GM19099 (cell line): ENCODE results near the gene NR5A1.

Source experiments
- POLR2A ChIP-seq: IDR thresholded peaks from 3 replicates; pipeline ENCODE4 v1.6.1; 2011; ENCODE audit warnings: low read depth; ENCODE audit not compliant: insufficient read length; ENCODE audit errors: extremely low read depth

NR5A1 gene

DNA sequence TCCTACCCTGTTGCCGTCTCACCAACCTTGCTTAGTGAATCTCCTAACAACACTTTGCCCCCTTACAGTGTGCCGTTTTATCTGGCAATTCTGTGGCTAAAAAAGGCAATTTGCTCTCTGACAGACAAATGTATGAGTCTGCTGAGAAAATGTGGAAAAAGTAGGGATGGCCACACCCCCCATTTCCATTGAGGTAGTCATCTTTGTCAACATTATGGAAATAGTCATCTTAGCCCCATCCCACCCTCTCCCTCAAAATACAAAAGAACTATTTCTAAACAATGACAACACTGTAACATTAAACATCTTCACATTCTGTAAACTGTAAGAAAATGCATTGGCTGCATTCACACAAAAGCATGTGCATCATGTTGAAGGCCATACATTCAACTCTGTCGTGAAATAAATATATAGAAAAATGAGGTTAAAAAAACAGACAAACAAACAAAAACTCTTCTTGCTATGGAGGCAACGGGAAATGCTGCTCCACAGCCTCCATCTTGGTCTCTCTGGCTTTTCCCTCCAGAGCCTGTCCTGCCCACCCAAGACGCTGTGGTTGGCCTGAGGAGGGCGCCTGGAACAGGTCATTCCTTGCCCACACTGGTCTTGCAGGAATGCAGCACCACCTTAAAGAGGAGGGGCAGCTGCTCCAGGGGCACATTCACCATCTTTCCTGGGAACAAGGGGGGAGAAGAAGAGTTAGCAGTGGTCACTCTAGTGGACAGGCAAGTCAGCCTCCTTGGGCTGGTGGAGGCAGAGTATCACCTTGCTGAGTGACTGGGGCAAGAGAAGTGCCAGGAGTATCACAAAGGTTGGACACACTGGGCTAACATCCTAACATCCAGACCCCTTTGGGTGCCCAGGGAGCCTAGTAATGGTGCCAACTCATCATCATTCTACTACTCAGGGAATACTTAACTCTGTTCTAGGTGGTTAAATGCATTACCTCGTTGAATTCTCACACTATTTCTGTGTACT lies 15.2 kb upstream of the NR5A1 start:
- TF ChIP-seq POLR2A, result no peak

DNA sequence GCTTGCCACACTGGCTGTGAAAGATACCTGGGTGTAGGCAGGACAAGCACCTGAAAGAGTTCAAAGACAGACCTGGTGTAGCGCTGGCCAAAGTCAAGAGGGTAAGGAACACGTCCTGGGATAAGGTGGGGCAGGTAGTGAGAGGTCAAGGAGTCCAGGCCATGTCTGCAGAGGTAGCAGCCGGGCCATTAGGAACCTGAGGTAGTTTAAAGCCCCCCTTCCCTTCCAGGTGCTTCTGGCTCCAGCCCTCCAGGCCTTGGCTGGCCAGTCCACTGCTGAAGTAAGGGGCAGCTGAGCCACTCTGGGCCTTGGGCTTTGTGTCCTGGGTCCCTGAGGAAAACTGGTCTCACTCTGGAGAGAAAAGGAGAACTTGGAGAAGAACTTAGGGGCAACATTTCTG lies 13.9 kb upstream of the NR5A1 start:
- no peak for TF ChIP-seq POLR2A

DNA sequence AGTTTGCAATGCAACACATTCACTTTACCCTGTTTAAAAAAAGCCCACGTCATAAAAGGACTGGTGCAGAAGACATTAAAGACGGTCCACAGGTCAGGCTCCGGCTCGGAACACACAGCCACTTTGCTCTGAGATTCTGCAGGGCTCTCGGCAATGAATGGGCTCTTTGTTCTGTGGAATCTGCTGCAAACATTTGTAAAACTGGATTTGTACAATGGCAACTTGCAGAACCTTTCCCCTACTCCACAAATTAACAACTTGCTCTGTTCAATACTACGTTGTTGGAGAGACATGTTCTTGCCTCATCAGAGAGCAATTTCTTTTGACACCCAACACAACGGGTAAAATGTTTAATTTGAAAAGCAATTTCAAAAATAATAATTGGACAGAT lies 13.0 kb upstream of the NR5A1 start:
- no peak for TF ChIP-seq POLR2A

DNA sequence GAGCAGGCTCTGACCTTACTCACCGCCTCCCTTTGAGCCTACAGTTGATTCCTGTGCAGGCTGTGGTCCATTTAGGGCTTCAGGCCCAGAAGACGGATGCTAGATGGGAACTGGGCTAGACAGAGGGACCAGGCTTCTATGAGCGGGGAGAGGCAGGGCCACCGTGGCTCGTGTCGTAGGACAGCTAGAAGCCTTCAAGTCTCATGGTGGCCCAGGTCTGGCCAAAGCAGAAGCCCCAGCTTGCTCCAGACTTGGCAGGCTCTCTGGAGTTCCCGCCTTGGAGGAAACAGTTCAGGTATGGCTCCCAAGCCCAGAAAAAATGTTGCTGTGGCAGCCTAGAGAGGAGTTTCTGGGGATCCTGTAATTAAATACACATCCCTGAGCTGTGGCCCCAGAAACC lies 10.9 kb upstream of the NR5A1 start:
- no peak for TF ChIP-seq POLR2A

DNA sequence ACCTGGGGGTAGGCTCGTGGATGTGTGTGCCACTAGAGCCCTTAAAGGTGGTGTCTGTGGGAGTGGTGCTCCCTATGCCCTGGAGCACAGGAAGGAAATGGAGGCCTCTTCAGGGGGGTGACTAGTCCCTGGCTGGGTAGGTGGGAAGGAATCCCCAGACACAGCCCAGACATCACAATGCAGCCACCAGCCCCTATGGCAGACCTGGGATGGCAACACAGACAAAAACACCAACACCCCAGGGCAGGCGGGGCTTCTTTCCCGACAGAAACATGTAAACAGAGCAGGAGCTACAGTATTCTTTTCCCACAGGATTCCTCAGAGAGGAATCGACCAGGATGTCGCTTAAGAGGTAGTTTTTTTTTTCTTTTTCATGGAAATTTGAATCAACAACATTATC lies 10.4 kb upstream of the NR5A1 start:
- TF ChIP-seq POLR2A, result no peak

DNA sequence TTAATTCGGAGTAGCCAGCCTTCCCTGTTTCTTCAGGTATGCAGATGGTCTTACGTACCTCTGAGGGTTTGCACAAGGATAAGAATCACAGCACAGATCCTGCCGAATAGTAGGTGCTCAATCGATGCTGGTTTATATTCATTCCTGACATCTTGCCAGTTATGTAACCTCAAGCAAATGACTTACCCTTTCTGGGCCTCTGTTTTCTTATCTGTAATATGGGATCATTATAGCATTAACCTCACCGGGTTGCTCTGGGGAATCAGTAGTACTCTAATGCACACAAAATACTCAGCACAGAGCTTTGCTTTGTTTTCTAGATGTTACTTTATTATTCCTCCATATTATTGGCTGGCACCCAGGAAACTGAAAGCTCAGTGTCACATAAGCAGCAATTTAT lies 7.7 kb upstream of the NR5A1 start:
- TF ChIP-seq POLR2A, result no peak

DNA sequence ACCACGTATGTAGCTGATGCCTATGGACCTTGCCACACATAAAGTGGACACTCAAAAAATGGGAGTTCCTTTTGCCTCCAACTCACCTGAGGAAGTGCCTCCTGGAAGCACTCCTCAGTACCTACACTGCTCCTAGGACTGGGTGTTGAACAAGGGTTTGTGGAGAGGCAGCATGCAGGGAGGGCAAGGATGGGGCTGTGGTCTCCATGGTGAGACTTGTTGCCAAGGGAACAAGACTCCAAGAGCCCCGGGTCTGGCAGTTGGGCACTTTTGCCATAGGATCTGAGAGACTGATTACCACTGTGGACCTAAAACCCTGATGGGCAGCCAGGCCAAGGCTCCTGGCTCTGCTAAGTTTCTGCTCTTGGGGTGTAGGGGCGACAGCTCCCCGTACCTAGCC lies 6.9 kb upstream of the NR5A1 start:
- no peak for TF ChIP-seq POLR2A

DNA sequence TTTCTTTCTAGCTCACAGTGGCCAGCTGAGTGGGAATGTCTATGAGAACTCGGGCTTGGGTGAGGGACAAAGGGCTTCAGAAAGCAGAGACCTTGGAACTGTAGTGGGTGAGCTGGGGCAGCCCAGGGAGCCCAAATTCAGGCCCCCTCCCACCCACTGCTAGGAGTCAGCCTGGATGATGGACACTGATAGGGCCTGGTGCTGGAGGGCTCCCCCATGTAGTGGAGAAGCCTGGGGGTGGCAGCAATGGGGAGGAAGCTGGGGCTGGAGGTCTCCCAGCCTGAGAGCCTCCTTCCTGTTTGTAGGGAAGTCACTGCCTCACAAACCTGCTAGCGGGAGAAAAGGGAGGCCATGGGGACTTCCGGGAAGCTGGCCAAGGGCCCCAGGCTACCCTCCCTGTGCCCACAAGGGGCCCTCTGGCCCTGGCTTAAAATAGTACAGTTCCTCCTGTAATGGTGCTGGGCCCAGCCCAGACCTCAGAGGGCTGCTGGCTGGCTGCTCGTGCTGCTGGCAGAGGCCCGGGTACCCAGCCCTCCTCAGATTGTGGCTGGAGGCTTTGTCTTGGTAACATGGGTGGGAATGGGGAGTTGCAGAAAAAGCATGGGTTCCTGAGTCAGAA lies 6.3 kb upstream of the NR5A1 start:
- no peak for TF ChIP-seq POLR2A

DNA sequence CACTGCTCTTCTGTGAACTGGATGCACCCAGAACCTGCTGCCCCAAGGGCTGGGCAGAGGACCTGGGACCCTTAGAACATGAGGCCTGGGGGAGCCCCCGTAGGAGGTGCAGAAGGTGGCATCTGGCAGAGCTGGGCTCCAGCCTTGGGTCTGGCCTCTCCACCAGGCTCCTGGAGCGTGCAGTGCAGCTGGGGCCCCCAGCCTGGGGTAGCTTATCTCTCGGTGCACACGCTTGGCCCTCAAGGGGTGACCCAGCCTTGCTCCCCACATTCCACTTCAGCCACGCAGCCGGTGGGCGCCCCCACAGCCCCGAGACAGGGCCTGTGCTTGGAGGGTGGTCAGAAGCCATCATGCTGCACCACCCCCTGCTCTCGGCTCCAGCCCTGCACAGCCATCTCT lies 5.6 kb upstream of the NR5A1 start:
- no peak for TF ChIP-seq POLR2A

DNA sequence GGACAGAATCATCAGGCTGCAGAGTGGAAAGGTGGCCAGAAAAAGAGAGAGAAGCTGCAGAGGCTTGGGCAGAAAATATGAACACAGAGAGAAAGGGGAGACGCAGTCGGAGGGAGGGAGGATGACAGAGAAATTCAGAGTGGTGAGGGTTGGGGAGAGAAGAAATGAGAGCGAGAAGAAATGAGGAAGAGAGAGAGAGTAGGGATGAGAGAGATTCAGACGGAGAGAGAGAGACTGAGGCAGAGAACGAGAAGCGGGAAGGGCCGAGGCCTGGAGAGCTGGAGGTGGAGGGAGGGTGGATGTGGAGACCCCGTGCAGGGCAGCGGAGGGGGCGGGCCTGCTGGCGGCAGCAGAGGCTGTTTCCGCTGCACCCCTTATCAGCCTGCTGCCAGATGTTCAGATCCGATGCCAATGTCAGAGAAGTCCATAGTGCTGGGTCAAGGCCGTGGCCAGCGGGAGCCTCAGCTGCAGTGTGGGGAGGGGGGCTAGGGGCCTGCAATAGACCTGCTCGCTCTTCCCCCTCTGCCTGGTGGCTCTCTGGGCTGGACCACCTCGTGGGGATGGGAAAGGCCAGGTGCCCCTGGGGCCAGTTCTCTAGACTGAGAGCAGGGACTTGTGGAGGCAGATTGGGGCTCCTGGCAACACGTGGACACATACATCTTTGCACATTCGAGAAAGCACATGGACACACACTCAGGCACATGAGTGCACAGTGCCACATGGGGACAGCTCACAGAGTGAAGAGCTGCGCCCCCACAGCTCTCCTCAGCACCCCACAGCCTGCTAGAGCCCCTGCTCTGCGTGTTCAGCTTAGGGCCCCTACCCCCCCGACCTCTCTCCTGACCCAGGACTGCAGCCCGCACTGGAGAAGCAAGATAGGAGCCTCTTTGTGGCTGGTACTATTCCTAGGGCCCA lies 4.9 kb upstream of the NR5A1 start:
- no peak for TF ChIP-seq POLR2A

DNA sequence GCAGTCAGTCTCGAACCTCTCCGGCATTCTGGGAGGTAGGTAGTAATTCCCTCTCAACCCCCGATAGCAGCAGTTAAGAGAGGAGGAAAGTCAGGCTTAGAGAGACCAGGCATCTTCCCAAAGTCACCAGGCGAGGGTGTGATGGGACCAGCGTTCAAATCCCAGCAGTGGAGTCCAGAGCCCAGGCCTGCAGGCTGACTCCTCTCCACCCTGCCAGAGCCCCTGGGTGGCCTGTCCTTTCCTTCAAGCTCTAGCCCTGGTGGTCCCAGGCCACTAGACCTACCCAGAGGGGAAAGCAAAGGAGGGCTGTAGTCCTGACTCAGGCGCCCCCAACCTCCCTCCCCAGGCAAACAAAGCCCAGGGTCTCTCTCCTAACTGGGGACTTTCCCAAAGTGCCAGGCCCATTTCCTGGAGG lies 4.2 kb upstream of the NR5A1 start:
- no peak for TF ChIP-seq POLR2A

DNA sequence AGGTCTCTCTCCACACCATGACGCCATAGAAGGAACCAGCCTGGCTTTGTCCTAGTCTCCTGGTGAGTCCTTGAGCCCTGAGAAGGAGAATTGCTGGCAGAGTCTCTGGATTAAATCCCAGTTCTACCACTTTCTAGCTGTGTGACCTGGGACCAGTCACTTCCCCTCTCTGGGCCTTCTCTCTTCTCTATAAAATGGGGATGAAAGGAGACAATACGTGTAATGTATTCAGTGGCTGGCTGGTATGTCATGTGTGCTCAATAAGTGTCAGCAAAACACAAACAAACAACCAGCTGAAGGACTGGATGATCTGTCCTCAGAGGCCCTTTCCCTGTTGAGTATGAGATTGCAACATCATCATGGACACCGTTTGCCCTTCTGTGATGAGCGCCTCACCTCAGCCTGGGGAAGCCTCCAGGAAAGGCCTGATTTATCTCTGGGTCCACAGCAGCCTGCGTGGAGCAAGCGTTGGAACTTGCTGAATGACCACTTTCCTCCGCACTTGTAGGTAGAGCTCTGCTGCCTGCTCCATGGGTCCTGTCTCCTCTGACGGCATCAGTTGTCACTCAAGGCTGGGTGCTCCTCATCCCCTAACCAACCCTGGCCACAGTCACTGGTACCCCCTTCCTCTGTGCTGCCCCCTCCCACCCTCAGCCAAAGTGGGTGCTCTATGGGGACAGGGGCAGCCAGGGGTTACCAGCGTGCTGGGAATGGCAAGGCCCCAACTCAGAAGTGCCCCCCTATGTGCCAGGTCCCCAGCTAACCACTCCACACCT lies 3.6 kb upstream of the NR5A1 start:
- no peak for TF ChIP-seq POLR2A

DNA sequence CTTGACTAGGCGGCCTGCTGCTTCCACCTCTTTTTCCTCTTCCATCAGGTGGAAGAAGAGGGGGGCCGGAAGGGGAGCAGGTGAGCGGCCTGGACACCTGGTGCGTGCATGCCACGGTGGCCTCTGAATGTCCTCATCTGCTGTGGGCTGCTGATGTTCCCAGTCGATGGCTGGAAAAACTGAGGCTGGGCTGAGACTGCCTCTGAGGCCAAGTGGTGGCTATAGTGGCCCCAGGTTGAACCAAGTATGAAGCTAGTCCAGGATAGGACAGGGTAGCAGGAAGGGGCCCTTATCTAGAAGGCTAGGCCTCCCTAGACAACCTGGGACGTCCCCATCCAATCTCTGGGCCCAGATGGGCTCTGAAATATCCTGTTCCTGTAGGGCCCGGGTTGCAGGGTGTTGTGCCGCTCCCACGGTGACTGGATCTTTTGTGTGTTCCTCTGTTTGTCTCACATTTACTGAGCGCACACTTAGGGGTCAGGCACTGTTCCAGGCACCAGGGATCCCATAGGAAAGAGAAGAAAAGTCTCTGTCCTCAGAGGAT lies 753 bp upstream of the NR5A1 start:
- no peak for TF ChIP-seq POLR2A

DNA sequence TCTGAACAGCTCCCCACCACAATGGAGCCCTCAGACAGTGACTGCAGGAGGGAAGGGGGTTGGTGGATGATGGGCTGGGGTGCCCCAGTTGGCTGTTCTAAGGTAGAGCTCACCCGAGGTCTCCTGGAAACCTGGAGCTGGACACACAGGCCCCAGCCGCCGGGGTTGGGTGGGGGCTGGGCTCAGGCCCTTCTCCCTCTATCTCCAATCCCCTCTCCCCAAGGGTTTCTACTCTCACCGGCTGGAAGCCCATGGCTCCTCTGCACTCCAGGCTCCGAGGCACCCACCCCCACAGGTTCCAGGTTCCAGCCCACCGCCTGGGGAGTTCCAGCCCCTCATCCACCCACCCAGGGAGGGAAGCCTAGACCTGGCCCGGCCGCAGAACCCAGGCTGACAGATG lies 766 bp downstream of the NR5A1 start:
- TF ChIP-seq POLR2A, result no peak

DNA sequence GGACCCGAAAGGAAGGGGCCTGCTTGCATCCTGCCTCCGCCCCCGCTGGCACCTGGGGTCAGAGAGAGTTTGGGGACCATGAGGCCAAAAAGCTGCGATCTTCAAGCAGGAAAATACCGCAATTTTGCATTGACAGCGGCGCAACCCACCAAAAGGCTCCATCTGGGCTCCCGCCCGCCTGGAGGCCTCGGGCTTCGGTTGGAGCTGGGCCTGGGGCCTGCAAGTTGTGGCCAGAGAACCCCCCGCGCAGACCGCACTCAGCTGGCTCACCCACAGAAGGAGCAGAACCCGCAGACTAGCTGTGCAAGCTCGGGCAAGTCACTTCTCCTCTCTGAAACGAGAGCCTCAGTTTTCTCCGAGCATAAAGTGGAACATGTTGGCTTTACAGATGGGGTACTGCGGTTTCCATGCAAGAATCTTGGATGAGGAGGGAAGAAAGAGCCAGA lies 1.3 kb downstream of the NR5A1 start:
- TF ChIP-seq POLR2A, result no peak
